ENCODE results near the gene KANSL1. TPM values are rescaled to one million over a fixed set of nuclear protein-coding genes. Genes with fewer than 3 reads are reported as not detected.
"Not testable (repeated sequence)": the region's sequence is repeated elsewhere in the genome, so short reads cannot be mapped to it uniquely, and the experiment has no call there.

The KANSL1 gene
- 127 and 152 TPM in 2 replicates for total RNA-seq

- ATAC-seq (ENCODE audit: low read depth) (peak; percentile 73), DNase-seq (no peak)
- TF ChIP-seq CTCF (IDR thresholded peaks at IDR 0.05) = no peak
- no peaks in the 10 kb centered on the region for H3K27me3 Mint-ChIP-seq
- CTCF ChIA-PET = interaction anchor here (0.6 to 2.2 kb wide), 24 partner anchors 10 to 1032 kb away, joined by 3 to 16 read pairs (median 4); no protein-coding TSS in a partner anchor
- H3K27ac Mint-ChIP-seq = peak within 1 kb of the TSS; percentile 98
- H3K4me1 Mint-ChIP-seq = peaks cover 57% of the 10 kb centered on the region
- peaks cover 35% of the 10 kb centered on the region for H3K36me3 Mint-ChIP-seq (ENCODE audit: low read depth)
- peak within 1 kb of the TSS; percentile 94 for H3K4me3 Mint-ChIP-seq
- intact Hi-C loops (cut with micrococcal nuclease) = loop anchor here (1.0 to 5.0 kb wide), 7 partner anchors 14 to 1914 kb away; partner anchors contain the start of gene SNX11
- H3K9me3 Mint-ChIP-seq = no peaks in the 10 kb centered on the region
- POLR2A ChIA-PET = interaction anchor here (0.5 to 2.3 kb wide), 28 partner anchors 10 to 1131 kb away, joined by 3 to 12 read pairs (median 3); partner anchors contain the start of gene FMNL1
These were observed at the start of gene KANSL1 for GRCh38 chr17:46193151-46193625. KANSL1 (minus strand) TSS chr17:46193429; CDS start chr17:46172143, 21,286 bp downstream.

GRCh38 chr17:46231359-46231758 lies 38.1 kb upstream of the KANSL1 start:
- intact Hi-C loops (cut with micrococcal nuclease); POLR2A ChIA-PET; ATAC-seq (ENCODE audit: low read depth); H3K4me1 Mint-ChIP-seq; H3K36me3 Mint-ChIP-seq (ENCODE audit: low read depth); DNase-seq; H3K27ac Mint-ChIP-seq; CTCF ChIA-PET; H3K9me3 Mint-ChIP-seq; H3K27me3 Mint-ChIP-seq; H3K4me3 Mint-ChIP-seq: not testable (repeated sequence)

- POLR2A ChIA-PET; intact Hi-C loops (cut with micrococcal nuclease): not testable (repeated sequence)
- H3K4me3 Mint-ChIP-seq = peak overlapping the region; percentile 94
These were observed 32.1 kb upstream of the KANSL1 start for GRCh38 chr17:46225274-46225794.

GRCh38 chr17:46224864-46225263 lies 31.6 kb upstream of the KANSL1 start:
- peak overlapping the region; percentile 94 for H3K4me3 Mint-ChIP-seq
- H3K36me3 Mint-ChIP-seq (ENCODE audit: low read depth); CTCF ChIA-PET; H3K9me3 Mint-ChIP-seq; intact Hi-C loops (cut with micrococcal nuclease); H3K4me1 Mint-ChIP-seq; H3K27me3 Mint-ChIP-seq; POLR2A ChIA-PET; H3K27ac Mint-ChIP-seq; DNase-seq: not testable (repeated sequence)
- ATAC-seq (ENCODE audit: low read depth) = peak; percentile 28

More at GRCh38 chr17:46225274-46225794, 32.1 kb upstream of the KANSL1 start:
- H3K27ac Mint-ChIP-seq = peak overlapping the region; percentile 83
- H3K27me3 Mint-ChIP-seq; CTCF ChIA-PET; H3K36me3 Mint-ChIP-seq (ENCODE audit: low read depth); H3K9me3 Mint-ChIP-seq; H3K4me1 Mint-ChIP-seq: not testable (repeated sequence)
- ATAC-seq (ENCODE audit: low read depth) = peak; percentile 100
- peak; percentile 98 for DNase-seq

- DNase-seq = not testable (repeated sequence)
These were observed 29.8 kb upstream of the KANSL1 start for GRCh38 chr17:46223041-46223440.

GRCh38 chr17:46216682-46217081 lies 23.5 kb upstream of the KANSL1 start:
- TF ChIP-seq CTCF (IDR thresholded peaks at IDR 0.05) = no peak
- Mint-ChIP-seq H3K4me3 (no peak overlapping the region), H3K36me3 (ENCODE audit: low read depth) (peaks cover 31% of the 10 kb centered on the region), H3K27ac (no peak overlapping the region), H3K4me1 (peaks cover 7% of the 10 kb centered on the region), H3K9me3 (no peaks in the 10 kb centered on the region), H3K27me3 (no peaks in the 10 kb centered on the region)
- DNase-seq (no peak), ATAC-seq (ENCODE audit: low read depth) (no peak)
- POLR2A ChIA-PET = interaction anchor here (0.7 kb wide), 1 partner anchor 47 kb away, joined by 4 read pairs; no protein-coding TSS in a partner anchor
- intact Hi-C loops (cut with micrococcal nuclease) = no loop called here
- CTCF ChIA-PET = no interaction called here

More at GRCh38 chr17:46223041-46223440, 29.8 kb upstream of the KANSL1 start:
- CTCF ChIA-PET; ATAC-seq (ENCODE audit: low read depth); H3K27ac Mint-ChIP-seq; H3K36me3 Mint-ChIP-seq (ENCODE audit: low read depth); H3K27me3 Mint-ChIP-seq; intact Hi-C loops (cut with micrococcal nuclease); H3K4me3 Mint-ChIP-seq; POLR2A ChIA-PET; H3K4me1 Mint-ChIP-seq; H3K9me3 Mint-ChIP-seq: not testable (repeated sequence)

Data from activated B cell treated with CpG ODN at 0.5 μM for 24 hours (primary cell).